ENCODE results near the gene TRIM14. TPM values are rescaled to one million over a fixed set of nuclear protein-coding genes. Genes with fewer than 3 reads are reported as not detected.

TRIM14 gene
- total and polyA plus RNA-seq, 2 donors from 2014 or later: 11.3 to 26.3 TPM

- Histone ChIP-seq H3K27me3 (ENCODE audit: control insufficient read depth, insufficient read depth, low read length) (no peaks in the 10 kb centered on the region), H3K27ac (ENCODE audit: low read depth in 2 of 2, low read length in 2 of 2) (no peak overlapping the region), H3K36me3 (ENCODE audit: control insufficient read depth in 2 of 3, insufficient read depth in 3 of 3, low read length in 3 of 3) (peaks cover 0 to 9% (median 4%) of the 10 kb centered on the region in 3 donors), H3K4me1 (ENCODE audit: control insufficient read depth in 2 of 3, insufficient read depth in 2 of 3, low read depth in 1 of 3, low read length in 3 of 3) (no peaks in the 10 kb centered on the region), H3K9me3 (ENCODE audit: control insufficient read depth in 2 of 3, insufficient read depth in 1 of 3, low read length in 3 of 3) (no peaks in the 10 kb centered on the region), H3K9ac (ENCODE audit: low read length in 3 of 3) (no peak overlapping the region), H3K4me3 (ENCODE audit: low read length in 3 of 3) (no peak overlapping the region)
- DNase-seq (no peak), FAIRE-seq (no peak)
- intact Hi-C loops (cut with DNase I): no loop called here
- TF ChIP-seq CTCF (IDR thresholded peaks at IDR 0.05; ENCODE audit: borderline replicate concordance, extremely low read depth, insufficient read depth): no peak
These were observed 43.7 kb downstream of the TRIM14 start for GRCh38 chr9:98075332-98075805.

GRCh38 chr9:98074115-98074990 lies 44.7 kb downstream of the TRIM14 start:
- Histone ChIP-seq H3K9me3 (ENCODE audit: control insufficient read depth in 2 of 3, insufficient read depth in 1 of 3, low read length in 3 of 3) (no peaks in the 10 kb centered on the region), H3K27me3 (ENCODE audit: control insufficient read depth, insufficient read depth, low read length) (no peaks in the 10 kb centered on the region), H3K4me3 (ENCODE audit: low read length in 3 of 3) (no peak overlapping the region), H3K9ac (ENCODE audit: low read length in 3 of 3) (no peak overlapping the region), H3K27ac (ENCODE audit: low read depth in 2 of 2, low read length in 2 of 2) (no peak overlapping the region), H3K36me3 (ENCODE audit: control insufficient read depth in 2 of 3, insufficient read depth in 3 of 3, low read length in 3 of 3) (peaks cover 0 to 4% (median 4%) of the 10 kb centered on the region in 3 donors), H3K4me1 (ENCODE audit: control insufficient read depth in 2 of 3, insufficient read depth in 2 of 3, low read depth in 1 of 3, low read length in 3 of 3) (no peaks in the 10 kb centered on the region)
- intact Hi-C loops (cut with DNase I): no loop called here
- peak; percentile 89 for TF ChIP-seq CTCF (IDR thresholded peaks at IDR 0.05; ENCODE audit: borderline replicate concordance, extremely low read depth, insufficient read depth)
- DNase-seq: peak in 4 of 5 donors; percentile 67 to 81 (median 73)
- FAIRE-seq: no peak

DNA sequence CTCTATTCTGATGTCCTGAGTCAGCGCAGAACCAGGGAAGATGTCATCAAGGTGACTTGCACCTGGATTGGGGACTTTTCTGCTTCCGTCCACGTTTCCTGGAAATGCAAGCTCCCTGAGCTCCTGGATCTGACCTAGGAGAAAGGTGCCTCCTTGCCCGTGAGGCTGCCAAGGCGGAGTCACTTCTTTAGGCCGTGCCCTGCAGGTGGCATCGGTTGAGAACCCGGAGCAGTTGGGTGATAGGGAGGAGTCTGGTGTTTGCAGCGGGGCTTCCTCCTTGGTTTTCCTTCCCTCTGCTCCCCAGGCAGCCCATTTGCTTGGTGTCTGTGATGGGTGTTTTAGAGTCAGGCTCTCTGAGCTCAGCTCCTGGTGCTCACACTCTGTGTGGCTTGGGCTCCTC lies 47.3 kb downstream of the TRIM14 start:
- FAIRE-seq (no peak), DNase-seq (no peak)
- H3K36me3 ChIP-seq (ENCODE audit: control insufficient read depth in 2 of 3, insufficient read depth in 3 of 3, low read length in 3 of 3): peaks cover 0 to 4% (median 0%) of the 10 kb centered on the region in 3 donors
- no peak for TF ChIP-seq CTCF (IDR thresholded peaks at IDR 0.05; ENCODE audit: borderline replicate concordance, extremely low read depth, insufficient read depth)
- intact Hi-C loops (cut with DNase I): no loop called here
- H3K27me3 ChIP-seq (ENCODE audit: control insufficient read depth, insufficient read depth, low read length): no peaks in the 10 kb centered on the region
- H3K4me1 ChIP-seq (ENCODE audit: control insufficient read depth in 2 of 3, insufficient read depth in 2 of 3, low read depth in 1 of 3, low read length in 3 of 3): no peaks in the 10 kb centered on the region
- H3K9ac ChIP-seq (ENCODE audit: low read length in 3 of 3): no peak overlapping the region
- H3K4me3 ChIP-seq (ENCODE audit: low read length in 3 of 3): no peak overlapping the region
- H3K9me3 ChIP-seq (ENCODE audit: control insufficient read depth in 2 of 3, insufficient read depth in 1 of 3, low read length in 3 of 3): no peaks in the 10 kb centered on the region
- H3K27ac ChIP-seq (ENCODE audit: low read depth in 2 of 2, low read length in 2 of 2): no peak overlapping the region

Measured in kidney (tissue), 14 donors.